Forelimb muscle (tissue), 1 donor: Measurements from ENCODE around the gene METTL13. TPM values are rescaled to one million over a fixed set of nuclear protein-coding genes. Genes with fewer than 3 reads are reported as not detected.

ENCODE experiments used
- DNase-seq: peaks from one replicate; pipeline ENCODE4 v3.0.0-alpha.2; 2013; ENCODE audit warnings: low read depth
- polyA plus RNA-seq: library from polyadenylated mRNA; unstranded; fragments of 120-200 nt; gene quantifications from one replicate; pipeline ENCODE4 v1.2.1, GENCODE V29; 2013; ENCODE audit not compliant: insufficient read length

Gene METTL13, protein sequence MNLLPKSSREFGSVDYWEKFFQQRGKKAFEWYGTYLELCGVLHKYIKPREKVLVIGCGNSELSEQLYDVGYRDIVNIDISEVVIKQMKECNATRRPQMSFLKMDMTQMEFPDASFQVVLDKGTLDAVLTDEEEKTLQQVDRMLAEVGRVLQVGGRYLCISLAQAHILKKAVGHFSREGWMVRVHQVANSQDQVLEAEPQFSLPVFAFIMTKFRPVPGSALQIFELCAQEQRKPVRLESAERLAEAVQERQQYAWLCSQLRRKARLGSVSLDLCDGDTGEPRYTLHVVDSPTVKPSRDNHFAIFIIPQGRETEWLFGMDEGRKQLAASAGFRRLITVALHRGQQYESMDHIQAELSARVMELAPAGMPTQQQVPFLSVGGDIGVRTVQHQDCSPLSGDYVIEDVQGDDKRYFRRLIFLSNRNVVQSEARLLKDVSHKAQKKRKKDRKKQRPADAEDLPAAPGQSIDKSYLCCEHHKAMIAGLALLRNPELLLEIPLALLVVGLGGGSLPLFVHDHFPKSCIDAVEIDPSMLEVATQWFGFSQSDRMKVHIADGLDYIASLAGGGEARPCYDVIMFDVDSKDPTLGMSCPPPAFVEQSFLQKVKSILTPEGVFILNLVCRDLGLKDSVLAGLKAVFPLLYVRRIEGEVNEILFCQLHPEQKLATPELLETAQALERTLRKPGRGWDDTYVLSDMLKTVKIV
- polyA plus RNA-seq: 22.9 TPM

DNA sequence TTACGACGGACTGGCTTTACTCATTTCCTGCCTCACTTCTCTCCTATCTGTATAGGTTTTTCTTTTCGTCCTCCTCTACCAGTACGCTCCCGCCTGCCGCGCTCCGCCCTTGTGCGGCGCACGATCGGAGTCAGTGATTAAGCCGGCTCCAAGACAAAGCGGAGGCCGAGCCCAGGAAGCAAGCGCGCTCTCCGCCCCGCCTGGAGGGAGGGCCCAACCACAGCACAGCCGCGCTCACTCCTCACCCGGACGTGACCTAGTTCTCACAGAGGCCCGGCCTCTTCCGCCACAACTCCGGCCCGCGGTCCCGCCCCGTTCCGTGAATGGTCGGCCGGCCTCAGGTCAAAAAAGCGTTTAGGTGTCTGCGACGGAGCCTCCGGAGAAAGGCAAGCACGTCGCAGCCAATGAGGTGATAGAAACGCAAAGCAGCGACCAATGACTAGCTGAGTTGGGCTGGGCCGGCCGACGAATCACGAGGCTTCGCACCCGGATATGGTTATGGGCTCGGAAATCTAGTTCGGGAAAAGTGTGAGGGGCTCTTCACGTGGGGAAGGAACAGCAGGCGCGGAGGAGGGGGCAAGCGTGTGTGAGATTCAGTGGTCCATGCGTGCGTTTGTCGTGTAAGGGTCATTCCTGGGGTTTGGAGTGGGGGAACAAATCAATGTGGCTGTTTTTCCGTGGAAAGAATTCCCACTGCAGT is at the start of gene METTL13:
Gene METTL13 (plus strand): TSS at position 485 of the 700 bp plus-strand sequence. CDS start 308 bp downstream, outside the sequence.
- peak; percentile 97 for DNase-seq

DNA sequence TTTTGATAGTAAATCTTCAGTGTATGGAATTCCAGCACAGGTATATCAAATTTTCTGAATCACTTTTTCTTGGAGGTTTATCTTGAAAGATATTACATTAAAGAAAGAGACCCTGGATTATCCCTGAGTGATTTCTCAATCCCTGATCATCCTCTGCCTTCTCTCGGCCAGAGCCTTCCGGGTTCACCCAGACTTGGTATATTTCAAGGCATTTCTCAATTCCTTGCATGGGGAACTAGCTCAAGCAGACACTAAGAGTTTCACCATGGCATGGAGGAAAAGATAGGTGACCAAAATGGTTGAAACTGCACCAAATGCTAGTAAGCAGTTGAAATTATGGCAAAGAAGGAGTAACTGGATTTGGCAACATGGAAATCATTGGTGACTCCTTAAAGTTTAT is 45.3 kb upstream of the METTL13 start:
- DNase-seq: no peak

DNA sequence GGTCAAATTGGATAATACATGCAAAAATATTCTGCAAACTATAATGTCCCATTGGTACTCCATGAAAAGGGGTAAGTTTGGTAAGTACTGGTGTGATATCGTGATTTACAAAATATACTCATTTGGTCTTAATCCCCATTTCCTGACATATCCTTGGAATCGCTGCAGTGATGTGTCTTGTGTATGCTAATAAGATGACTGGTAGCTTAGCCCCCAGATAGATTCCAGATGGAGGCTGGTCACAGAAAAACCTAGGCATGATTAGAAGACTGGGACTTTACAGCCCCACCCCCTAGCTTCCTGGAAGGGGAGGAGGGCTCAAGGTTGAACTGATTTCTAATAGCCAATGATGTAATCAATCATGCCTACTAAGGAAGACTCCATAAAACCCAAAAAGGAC is 42.5 kb upstream of the METTL13 start:
- no peak for DNase-seq

DNA sequence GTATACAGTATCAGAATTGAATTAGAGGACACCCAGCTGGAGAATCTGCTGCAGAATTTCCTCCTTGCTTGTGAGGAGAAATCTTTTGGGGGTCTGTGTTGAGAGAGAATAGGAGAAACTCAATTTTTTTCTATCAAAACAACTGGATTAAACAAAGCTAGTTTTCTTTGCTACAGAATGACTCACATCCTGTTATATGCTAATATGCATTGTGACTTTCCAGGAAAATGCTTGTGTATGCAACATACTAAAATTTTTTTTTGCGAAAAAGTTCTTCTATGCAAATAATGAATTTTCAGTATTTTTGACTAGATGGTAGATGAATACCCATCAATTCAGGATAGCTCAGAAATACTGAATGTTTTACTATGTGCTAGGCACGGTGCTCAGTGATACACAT is 41.8 kb upstream of the METTL13 start:
- DNase-seq: no peak

DNA sequence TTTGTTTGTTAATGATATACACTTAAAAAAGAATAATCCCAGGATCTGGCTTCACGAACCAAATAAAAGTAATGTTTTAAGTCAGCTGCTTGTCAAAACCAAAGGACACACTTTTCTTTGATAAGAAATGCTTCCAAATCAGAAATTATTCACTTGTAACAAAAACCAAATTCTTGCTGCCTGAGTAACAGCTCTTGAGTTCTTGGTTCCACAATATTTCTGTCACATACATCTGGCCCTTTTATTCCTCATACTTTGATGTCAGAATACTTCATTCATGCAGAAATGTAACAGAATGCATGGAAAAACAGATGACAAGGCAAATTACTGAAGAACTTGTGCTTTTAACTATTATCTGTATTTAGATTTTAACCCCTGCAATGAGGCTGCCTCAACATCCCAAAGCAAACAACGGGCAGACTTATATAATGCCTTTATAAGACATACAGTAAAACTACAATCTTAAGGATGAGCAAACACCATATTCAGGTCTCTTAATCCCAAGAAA is 41.0 kb upstream of the METTL13 start:
- no peak for DNase-seq

DNA sequence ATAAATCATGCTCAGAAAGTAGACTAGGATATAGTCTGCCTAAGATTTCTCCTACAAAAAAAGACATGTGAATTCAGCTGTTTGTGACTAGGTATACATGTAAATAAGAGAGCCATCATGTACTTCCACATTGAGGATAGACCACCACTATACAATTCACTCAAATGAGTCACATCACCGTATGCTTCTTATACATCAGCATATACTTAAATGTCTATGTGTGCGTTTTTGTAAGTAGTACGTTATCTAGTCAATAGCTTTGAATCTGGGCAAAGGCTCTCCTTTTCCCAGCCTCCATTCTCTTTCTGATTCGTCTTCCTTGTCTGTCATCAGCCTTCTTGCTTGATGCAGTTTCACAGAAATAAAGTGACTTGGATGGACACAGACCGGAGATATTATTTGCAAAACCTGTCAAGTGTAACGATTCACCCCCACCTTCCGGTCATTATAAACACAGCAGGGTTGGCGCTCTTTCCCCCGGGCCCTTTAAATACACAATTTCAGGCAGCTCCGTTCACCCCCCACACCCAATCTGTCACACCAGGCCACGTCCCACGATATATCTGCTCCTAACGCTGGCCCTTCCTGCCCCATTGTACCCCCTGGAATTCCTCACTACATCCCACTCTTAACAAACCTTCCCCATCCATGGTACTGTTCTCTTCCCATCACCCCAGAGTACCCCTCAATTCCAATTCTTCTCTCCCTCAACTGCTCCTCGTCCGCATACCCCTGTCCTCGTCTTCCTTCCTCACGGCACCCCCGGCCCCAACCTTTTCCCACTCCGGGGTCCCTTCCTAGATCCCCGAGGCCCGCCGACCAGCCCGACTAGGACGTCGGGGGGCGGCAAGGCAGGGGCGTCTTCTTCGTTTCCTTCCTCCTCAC is 40.2 kb upstream of the METTL13 start:
- DNase-seq: peak; percentile 22

DNA sequence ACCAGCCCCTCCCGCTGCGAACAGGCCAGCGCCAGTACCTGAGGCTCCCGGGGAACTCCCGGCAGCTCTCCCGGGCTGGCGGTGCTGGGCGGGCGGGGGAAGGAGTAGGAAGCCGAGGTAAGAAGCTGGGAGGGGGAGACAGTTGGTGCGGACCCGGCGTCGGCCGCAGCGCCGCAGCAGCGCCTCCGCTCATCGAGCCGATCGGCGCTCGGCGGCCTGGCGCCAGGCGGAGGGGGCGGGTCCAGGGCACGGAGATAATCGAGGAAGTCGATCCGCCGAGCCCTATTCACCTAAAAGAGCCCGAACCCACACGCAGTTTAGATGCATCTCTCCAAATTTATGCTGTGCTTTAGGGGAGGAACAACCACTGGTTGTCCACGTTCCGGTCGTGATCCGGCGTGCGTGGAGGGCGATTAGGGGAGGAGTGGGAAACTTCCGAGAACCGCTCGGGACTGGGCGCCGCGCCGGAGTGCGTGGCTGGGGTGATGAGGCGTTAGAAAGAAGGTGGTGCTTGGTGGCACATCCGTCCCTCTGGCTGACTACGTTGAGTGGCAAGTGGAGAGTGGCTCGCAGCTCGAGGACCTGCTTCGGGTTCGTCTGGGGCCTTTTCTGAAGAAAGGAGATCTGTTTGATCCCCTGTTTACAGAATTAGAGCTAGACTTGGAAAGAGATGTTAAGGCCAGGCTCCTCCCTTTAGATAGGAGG is 39.4 kb upstream of the METTL13 start, which contains the start of gene VAMP4:
Gene VAMP4 (minus strand): TSS at position 194 of the 705 bp plus-strand sequence. CDS start 3,651 bp downstream, outside the sequence.
- DNase-seq: peak; percentile 74

DNA sequence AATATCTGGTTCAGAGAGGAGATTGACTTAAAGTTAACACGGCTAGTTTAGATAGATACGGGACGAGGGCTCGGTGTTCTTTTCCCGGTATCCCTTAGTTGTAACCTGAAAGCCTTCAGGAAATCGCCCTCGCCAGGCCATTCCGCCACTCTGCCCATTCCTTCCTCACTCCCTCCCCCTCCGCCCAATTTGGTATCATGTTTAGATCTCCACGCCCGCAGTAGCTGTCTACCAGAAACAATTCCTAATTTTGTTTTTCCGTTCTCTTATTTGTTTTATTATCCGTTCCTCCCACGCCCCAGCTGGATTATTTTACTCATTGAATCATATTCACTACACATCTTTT is 38.9 kb upstream of the METTL13 start:
- peak; percentile 26 for DNase-seq

DNA sequence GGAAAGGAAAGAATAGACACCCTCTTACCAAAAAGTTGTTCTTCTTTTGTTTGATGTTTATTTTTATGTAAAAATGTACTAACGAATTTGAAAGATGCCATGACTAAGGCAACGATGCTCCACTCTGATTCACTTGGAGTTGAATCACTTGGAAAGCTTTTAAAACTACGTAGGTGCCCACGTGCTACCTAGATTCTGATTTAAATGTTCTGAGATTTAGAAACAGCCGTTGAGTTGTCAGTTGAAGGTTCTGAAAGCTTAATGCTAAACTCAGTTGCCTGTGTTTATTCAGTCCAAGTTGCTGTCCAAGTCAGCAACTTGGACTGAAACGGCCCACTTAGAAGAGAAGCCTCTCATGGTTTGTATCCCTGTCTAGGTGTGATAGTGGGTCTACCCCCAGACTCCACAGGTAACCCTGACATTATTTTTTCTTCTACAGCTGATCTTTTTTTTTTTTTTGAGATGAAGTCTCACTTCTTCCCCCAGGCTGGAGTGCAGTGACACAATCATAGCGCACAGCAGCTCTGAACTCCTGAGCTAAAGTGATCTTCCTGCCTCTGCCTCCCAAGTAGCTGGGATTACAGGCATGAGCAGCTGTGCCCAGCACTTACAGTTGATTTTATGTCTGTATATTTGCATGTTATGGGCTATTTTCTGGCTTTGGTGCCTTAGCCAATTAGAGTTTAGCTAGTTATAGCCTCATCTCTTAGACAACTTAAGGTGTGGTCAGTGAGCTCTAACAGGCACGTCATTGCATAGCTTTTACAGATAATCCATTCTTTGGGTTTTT is 38.2 kb upstream of the METTL13 start:
- peak; percentile 13 for DNase-seq

DNA sequence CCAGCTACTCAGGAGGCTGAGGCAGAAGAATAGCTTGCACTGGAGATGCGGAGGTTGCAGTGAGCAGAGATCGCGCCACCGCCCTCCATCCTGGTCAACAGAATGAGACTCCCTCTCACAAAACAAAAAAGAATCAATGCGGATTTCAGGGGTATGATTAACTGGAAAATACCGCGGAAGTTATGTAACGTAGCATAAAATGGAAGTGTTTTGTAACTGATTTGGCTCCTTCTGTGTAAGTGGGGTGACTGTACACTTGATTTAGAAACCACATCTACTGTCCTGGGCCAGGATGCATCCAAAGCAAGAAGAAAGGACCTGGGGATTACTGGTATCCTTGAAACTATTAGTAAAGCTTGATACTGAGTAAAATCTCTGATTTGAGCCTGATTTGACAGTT is 36.5 kb upstream of the METTL13 start:
- DNase-seq: no peak

DNA sequence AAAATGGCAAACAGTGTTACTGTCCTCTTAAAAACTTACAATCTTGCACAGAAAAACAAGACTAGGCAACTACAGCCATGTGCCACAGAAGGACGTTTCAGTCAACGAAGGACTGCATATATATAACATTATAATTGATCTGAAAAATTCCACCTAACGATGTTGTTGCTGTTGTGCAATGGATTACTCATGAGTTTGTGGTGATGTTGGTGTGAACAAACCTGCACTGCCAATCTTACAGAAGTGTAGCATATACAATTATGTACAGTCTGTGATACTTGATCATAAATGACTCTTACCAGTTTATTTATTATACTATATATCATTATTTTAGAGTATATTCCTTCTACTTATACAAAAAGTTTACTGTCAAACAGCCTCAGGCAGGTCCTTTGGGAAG is 32.8 kb upstream of the METTL13 start:
- no peak for DNase-seq

DNA sequence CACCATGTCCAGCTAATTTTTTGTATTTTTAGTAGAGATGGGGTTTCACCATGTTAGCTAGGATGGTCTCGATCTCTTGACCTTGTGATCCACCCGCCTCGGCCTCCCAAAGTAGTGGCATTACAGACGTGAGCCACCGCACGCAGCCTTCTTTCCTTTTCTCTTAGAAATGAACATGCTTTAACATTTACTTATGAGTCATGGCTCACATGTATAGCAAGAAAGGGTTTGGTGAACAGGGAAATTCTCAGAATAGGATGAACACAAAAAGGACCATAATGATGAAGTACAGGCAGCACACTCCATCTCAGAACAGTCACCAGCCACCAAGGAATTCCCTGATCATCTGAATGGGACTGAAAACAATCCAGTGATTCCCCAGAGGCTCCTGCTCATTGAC is 30.2 kb upstream of the METTL13 start:
- DNase-seq: no peak

DNA sequence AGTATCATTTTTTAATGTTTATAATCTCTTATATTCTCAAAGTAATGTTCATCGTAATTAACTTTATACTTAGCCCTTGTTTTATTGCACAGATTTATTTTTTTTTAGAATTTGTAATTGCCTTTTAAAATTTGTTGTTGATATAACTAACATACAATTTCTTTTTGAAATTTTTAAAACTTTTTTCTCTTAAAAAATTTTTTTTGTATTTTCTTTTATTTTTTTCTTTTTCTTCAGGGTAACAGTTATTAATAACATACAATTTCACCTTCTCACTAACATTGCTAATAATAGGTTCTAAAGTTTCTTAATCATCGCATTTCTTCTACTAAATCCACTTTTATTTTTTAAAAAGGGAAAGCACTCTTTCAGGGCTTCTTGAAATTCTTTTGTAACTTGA is 28.3 kb upstream of the METTL13 start:
- DNase-seq: no peak

DNA sequence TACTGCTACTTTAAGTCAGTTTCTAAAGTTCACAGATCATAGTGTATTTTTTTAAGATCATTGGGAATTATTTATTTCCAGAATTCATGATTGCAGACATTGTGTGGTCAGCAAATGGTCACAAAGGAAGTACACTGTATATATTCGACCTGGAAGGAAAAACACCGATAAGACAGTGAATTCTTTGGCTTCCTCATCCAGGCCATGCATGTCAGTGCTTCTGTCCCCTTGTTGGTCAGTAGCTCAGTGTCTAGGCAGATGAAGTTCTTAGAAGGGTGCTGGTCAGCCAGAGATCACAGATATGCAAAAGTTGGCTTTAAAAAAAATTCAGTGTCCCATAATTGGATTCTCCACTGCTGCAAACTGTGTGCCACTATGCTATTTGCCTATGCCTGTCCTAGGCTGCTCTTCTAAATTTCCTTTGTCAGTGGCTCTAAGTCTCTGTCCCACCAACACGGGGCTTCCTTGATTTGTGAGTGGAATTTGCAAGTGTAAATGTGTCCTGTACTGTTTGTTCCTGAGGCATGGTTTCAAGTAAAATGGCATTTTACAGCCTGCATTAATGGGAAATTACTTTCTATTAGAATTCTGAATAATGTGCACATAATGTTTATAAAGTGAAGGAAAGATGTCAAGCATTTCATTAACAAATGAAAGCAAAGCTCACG is 27.6 kb upstream of the METTL13 start:
- no peak for DNase-seq

DNA sequence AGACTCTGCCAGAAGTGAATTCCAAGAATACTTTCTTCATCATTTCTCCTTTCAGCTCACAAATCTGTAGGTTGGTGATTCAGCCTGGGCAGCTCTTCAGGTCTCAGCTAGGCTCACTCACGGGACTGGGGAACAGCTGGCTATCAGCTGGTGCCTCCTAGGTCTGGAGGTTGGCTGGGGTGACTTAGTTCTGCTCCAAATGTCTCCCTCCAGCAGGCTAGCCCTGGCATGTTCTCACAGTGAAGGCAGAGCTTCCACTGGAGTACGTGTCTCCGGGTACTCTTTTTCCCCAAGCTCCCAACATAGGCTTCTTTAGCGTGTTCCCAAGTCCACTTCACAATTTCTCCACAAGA is 27.1 kb upstream of the METTL13 start:
- DNase-seq: no peak

DNA sequence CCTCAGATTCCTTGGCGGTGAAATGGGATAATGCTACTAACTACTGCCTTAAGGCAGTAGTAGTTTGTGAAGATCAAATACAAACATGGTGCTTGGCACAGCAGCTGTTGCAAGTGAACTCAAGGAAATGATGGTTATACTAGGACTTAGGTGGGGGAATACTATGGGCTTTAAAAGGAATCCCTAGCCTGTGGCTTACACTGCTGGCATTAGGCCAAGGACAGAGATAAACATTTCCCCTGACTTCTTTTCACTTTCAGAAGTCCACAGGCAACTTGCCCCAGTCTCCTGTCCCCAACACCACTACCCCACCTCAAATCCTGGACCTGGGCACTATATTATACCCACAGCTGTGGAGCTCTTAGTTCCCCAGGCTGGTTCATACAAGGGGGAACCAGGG is 26.5 kb upstream of the METTL13 start:
- DNase-seq: no peak

DNA sequence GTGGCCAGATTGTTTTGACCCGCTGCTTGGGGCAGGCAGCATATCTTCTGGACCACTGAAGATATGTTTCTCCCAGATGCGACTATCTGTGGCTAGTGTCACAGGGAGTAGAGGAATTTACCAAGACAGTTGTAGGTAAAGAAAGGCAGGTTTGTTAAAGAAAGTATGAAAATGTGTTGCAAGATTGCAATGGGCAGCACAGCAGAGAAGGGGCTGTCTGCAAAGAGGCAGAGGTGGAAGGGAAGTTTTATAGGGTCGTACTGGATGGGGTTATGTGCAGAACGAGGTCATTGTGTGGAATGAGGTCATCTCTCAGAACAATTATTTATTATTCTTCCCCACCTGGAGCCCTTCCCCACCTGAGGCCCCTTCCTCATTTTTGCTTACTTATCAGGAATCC is 24.6 kb upstream of the METTL13 start:
- no peak for DNase-seq

DNA sequence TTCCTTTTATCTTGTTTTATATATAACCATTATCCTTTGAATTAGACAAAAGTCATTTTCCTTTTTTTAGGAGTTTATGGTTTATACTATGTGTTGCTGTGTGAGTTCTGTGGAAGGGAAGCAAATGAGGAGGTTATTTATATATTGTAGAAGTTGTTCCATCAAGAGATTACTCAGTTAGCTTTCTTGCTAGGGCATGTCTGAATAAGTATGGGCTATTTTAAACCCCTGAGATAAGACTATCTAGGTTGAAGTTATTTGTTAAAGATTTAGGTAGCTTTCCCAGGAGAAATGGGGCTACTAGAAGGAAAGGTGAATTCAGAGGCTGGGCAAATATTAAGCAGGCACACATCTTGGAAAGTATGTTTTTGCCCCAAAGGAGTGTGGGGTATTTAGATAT is 23.4 kb upstream of the METTL13 start:
- DNase-seq: no peak

DNA sequence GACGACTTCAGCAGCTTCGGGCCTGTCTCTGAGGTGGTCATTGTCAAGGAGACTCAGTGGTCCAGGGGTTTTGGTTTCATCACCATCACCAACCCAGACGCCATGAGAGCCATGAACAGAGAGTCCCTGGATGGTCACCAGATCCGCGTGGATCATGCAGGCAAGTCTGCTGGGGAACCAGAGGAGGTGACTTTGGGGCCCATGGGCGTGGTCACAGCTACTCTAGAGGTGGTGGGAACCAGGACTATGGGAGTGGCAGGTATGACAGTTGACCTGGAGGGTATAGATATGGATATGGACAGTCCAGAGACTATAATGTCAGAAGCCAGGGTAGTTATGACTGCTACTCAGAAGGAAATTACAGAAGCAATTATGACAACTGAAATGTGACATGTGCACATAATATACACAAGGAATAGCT is 19.3 kb upstream of the METTL13 start:
- no peak for DNase-seq
